Myocyte (in vitro differentiated cells): Measurements from ENCODE around the gene GBF1. TPM values are rescaled to one million over a fixed set of nuclear protein-coding genes. Genes with fewer than 3 reads are reported as not detected.

Source experiments
- DNase-seq: peaks from one replicate; pipeline ENCODE4 v3.0.0-alpha.2; 2012; ENCODE audit warnings: low read depth
- total RNA-seq: library from RNA; depleted of rRNA; stranded (reverse); fragments of >200 nt; gene quantifications from 2 replicates; pipeline ENCODE4 v1.2.3, GENCODE V29; 2014

GBF1 gene
- total RNA-seq, 1 donor from 2014 or later: 62.8 TPM

DNA sequence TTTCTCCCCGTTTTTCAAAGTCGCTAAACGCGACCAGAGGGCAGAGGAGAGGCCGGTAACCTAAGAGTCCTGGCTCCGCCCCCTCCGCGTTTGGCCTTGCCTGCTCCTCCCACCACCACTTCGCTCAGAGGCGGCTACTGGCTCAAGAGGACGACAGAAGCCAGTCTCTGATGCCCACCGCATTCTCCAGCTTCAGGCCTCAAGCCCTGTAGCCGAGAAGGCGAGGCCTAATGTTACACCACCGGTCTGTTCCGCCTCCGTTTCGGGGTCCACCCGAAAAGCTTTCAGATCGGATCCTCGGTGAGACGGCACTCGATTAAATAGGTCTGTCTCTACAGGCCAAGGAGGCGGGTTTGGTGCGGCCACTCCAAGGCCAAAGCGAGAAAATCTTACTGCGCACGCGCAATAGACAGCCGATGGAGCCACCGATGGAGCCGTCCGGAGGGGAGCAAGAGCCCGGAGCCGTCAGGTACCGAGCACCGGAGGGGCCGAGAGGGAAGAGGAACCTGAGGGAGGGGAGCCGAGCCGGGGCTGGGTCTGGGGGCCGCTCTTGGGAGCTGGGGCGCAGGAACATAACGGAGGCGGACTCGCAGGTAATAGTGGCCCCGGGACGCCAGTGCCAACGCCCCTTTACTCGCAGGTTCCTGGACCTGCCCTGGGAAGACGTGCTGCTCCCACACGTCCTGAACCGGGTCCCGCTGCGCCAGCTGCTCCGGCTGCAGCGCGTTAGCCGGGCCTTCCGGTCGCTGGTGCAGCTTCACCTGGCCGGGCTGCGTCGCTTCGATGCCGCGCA is 175.6 kb downstream of the GBF1 start, which contains the start of gene FBXL15:
FBXL15 (plus strand) TSS at position 123 of the 793 bp plus-strand sequence; CDS start at position 417, 294 bp downstream.
- DNase-seq: peak; percentile 99

DNA sequence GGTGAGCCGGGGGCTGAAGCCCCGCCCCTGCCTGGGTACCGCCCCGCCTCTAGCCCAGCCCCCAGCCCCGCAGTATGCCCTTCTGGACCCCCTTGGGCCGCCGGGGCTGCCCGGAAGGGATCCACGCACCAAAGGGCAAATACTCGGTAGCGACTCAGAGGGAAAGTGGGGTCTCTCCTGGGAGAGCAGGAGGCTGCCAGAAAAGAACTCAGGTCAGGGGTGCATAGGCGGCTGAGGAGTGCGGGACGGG is 176.1 kb downstream of the GBF1 start:
- no peak for DNase-seq

DNA sequence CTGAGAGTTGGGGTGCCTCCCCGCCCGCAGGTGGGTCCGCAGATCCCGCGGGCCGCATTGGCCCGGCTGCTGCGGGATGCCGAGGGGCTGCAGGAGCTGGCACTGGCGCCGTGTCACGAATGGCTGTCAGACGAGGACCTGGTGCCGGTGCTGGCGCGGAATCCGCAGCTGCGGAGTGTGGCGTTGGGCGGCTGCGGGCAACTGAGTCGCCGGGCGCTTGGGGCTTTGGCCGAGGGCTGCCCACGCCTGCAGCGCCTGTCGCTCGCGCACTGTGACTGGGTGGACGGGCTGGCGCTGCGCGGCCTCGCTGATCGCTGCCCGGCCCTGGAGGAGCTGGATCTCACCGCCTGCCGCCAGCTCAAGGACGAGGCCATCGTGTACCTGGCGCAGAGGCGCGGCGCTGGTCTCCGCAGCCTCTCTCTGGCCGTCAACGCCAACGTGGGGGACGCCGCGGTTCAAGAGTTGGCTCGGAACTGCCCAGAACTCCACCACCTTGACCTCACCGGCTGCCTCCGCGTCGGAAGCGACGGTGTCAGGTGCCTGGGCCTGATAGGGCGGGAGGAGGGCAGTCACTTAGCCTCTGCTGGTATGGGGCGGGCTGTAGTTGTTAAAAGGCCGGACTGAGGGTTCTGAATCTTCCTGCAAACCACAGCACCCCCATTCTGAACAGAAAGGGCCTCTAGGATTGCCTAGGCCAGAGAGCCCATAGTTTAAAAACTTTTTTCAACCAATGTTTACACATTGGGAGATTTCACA is 176.6 kb downstream of the GBF1 start:
- DNase-seq: peak; percentile 25

DNA sequence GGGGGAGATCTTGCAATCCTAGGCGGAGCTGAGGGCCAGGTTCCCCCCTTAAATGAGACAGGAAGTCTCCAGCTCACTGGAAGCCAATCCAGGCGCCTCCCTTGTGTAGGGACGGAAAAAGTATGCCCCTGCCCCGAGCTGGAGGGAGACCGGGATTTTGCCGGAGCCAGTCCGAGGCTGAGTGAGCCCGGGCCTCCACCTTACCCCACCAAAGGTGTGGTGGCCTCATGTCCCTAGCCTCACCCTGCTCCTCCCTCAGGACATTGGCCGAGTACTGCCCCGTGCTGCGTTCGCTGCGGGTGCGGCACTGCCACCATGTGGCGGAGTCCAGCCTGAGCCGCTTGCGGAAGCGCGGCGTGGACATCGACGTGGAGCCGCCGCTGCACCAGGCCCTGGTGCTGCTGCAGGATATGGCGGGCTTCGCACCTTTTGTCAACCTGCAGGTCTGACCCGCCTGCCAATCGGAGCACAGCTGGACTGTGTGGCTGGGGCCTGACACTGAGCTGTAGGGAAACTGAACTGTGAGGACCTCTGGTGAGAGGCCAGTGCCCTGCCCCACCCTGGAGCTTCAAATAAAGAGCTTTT is 177.3 kb downstream of the GBF1 start:
- DNase-seq: peak; percentile 65

DNA sequence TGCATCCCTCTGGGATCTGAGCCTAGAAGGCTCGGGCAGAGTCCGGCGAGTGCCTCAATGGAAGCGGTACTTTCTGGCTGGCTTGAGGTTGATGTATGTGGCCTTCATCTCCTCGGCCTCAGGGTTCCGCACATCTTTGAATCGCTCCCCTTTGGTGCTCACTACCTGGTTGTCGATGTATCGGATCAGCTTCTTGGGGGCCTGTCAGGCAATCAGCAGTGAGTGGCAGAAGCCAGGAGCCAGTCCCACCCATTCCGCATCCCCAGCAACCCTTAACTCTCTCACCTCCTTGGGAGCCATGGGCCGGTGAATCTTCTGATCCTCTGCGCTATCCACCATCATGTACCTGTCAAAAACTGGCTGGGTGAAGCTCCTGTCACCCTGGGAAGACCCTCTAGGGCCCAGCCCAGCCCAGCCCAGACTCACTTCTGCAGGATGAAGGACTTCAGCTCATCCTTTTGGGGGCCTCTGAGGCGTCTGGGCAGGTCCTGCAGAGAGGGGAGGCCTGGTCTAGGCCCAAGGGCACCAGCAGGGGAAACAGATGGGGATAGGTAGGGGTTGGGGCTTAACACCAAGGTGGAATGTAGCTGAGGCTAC is 178.1 kb downstream of the GBF1 start:
- no peak for DNase-seq

DNA sequence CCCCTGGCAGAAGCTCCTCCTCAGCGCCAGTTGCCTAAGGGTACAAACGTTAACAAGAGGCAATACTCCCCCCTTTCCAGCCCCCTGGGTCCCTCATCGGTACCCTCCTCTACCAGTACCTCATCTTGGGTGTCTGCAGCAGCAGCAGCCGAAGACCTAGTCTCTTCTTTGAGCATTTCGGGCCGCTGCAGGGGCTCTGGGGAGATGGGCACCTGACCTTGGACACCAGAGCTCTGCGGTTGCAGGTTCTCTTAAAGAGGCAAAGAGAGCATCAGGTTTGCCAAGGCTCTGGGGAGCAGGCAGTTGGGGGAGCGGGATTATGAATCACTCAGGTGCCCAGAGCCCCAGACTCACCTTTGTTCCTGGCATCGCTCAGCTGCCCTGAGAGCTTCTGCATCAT is 178.8 kb downstream of the GBF1 start:
- DNase-seq: no peak

DNA sequence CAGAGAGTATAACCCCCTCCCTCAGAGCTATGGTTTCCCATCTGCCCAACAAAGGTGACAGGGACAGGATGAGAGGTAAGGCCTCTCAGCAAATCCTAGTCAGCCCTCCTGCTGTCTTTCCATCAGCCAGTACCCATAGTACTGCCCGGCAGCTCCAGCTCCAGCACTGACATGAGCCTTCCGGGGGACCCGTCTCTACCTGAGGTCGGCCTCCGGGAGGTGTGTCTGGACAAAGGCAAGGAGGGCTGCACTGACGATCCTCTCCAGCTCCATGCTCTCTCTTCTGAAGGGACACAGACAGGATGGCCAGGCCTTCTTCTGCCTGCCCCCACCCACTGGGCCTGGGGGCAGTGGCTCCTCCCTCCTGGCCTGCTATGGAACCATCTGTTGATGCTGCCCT is 179.6 kb downstream of the GBF1 start:
- DNase-seq: no peak

DNA sequence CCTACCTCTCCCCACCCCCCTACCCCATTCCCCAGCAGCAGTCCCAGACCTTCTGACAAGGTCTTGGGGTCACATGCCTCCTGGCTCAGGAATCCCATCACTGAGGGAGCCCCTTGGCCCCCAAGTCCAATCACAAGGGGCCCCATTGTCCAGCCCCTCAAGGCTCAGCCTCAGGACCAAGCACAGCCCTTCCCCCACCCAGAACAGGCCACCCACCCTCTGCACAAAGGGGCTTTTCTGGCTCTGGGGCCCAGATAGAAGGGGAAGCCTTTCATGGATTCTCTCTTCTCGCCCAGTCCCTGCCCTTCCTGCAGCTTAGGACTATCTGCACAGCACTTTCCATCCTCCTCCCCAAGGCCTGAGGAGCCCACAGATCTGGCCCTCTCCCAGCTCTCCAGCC is 180.1 kb downstream of the GBF1 start:
- DNase-seq: no peak

DNA sequence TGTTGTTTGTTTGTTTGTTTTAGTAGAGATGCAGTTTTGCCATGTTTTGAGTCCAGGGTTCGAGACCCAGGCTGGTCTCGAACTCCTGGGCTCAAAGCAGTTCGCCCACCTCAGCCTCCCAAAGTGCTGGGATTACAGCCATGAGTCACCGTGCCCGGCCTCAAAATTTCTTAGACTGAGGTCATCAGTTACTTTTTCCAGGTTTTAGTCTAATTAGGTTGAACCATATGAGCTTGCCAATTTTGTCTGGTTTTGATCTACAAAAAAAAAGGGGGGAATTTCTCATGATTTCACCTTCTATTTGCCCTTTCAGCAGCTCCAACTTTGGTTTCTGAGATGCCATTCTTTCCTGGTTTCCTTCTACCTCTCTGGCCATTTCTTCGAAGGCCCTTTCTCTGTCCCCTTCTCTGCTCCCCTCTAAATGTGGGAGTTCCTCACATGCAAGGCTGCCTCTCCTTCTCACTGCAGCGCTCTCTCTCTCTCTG is 181.5 kb downstream of the GBF1 start:
- no peak for DNase-seq

DNA sequence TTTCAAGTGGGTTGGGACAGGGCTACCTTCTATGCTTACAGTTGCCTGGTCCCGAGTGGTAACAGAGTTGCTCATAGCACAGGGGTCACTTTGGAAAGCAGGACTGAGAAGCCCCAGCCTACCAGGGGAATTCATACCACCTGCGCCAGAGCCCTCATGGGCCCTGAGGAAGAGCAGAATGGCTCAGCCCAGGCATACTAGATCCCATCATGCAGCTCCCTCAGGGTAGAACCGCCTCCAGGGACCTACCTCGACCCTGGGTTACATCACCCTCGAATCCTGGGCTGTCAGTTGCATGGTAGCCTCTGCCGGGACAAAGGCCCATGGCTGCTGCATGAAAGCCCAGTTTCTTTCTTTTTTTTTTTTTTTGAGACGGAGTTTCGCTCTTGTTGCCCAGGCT is 184.1 kb downstream of the GBF1 start:
- no peak for DNase-seq

DNA sequence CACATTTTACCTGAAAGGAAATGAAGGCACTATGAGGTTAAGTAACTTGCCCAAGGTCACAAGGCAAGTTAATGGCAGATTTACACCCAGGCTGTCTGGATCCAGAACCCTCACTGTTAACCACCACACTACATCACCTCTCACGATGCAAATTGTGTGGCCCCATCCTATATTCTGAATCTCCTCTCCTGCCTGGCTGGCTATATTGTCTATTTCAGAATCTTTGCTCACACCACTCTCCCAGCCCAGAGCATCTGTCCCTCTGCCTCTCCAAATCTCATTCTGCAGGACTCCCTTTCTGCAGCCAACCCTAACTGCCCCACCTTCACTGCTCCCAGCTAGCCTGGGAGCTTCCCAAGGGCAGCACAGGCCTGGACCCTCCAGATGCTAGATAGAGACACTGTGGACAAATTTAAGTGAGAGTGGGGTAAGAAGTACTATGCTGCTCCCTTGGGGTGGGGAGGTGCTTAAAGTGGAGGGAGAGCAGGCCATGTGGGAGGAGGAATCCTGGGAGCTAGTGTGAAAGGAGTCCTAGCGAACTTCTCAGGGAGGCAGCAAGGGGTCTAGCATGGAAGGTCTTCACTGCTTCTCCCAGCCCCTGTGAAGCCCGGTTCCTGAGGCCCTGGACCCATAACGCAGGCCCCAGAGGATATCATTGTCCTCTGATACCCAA is 186.3 kb downstream of the GBF1 start:
- DNase-seq: peak; percentile 37

Other genes with a start within 250 kb of the GBF1 start
- 7.4 and 7.6 TPM in 2 replicates for gene ARMH3, start 189.4 kb upstream of the GBF1 start, total RNA-seq
- gene HPS6, start 180.2 kb upstream of the GBF1 start, total RNA-seq: 34.2 and 37.8 TPM in 2 replicates
- 39.1 and 42.2 TPM in 2 replicates for gene LDB1, start 125.2 kb upstream of the GBF1 start, total RNA-seq
- gene PPRC1, start 112.5 kb upstream of the GBF1 start, total RNA-seq: 18.4 and 18.8 TPM in 2 replicates
- gene NOLC1, start 93.1 kb upstream of the GBF1 start, total RNA-seq: 53.4 and 75.6 TPM in 2 replicates
- gene ELOVL3, start 19.2 kb upstream of the GBF1 start, total RNA-seq: 5.0 and 5.6 TPM in 2 replicates
- gene PITX3, start 4.0 kb upstream of the GBF1 start, total RNA-seq: 11.6 and 18.1 TPM in 2 replicates
- 43.6 and 45.0 TPM in 2 replicates for gene NFKB2, start 150.2 kb downstream of the GBF1 start, total RNA-seq
- gene PSD, start 173.3 kb downstream of the GBF1 start, total RNA-seq: 0.10 and 0.32 TPM in 2 replicates
- gene FBXL15, start 175.3 kb downstream of the GBF1 start, total RNA-seq: 17.3 and 22.4 TPM in 2 replicates
- 73.3 and 93.3 TPM in 2 replicates for gene CUEDC2, start 187.0 kb downstream of the GBF1 start, total RNA-seq
- gene C10orf95, start 206.0 kb downstream of the GBF1 start, total RNA-seq: not detected in 2 replicates